Measurements from ENCODE around the gene NEAT1. TPM values are rescaled to one million over a fixed set of nuclear protein-coding genes. Genes with fewer than 3 reads are reported as not detected.
"Not testable (repeated sequence)": the region's sequence is repeated elsewhere in the genome, so short reads cannot be mapped to it uniquely, and the experiment has no call there.

NEAT1 gene
- total RNA-seq, 1 donor from 2014 or later, result 333 TPM

DNA sequence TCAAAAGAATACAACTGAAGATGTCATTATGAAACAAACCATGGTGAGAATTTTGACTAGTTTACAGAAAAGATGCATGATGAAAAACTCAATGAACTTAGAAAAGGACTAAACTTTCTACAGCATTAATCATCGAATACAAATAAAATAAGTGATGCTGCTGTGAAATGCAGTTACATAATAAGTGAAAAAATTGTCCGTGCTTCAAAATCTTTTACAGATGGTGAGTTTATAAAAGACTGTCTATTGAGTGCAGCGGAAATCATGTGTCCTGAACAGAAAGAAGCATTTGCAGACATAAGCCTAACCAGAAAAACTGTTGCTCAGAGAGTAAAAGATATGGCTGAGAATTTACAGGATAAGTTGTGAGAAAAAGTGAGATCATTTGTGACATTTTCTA is 33.8 kb downstream of the NEAT1 start:
- Mint-ChIP-seq H3K4me3 (ENCODE audit: unreplicated experiment) (peak overlapping the region; percentile 23), H3K9me3 (ENCODE audit: low read depth) (no peaks in the 10 kb centered on the region), H3K36me3 (ENCODE audit: low read depth) (no peaks in the 10 kb centered on the region), H3K4me1 (ENCODE audit: low read depth) (peaks cover 45% of the 10 kb centered on the region), H3K27ac (ENCODE audit: unreplicated experiment) (no peak overlapping the region), H3K27me3 (ENCODE audit: low read depth) (no peaks in the 10 kb centered on the region)
- DNase-seq (ENCODE audit: low spot score), result no peak
- TF ChIP-seq, protein P1, sequence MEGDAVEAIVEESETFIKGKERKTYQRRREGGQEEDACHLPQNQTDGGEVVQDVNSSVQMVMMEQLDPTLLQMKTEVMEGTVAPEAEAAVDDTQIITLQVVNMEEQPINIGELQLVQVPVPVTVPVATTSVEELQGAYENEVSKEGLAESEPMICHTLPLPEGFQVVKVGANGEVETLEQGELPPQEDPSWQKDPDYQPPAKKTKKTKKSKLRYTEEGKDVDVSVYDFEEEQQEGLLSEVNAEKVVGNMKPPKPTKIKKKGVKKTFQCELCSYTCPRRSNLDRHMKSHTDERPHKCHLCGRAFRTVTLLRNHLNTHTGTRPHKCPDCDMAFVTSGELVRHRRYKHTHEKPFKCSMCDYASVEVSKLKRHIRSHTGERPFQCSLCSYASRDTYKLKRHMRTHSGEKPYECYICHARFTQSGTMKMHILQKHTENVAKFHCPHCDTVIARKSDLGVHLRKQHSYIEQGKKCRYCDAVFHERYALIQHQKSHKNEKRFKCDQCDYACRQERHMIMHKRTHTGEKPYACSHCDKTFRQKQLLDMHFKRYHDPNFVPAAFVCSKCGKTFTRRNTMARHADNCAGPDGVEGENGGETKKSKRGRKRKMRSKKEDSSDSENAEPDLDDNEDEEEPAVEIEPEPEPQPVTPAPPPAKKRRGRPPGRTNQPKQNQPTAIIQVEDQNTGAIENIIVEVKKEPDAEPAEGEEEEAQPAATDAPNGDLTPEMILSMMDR (IDR thresholded peaks at IDR 0.05), result no peak

DNA sequence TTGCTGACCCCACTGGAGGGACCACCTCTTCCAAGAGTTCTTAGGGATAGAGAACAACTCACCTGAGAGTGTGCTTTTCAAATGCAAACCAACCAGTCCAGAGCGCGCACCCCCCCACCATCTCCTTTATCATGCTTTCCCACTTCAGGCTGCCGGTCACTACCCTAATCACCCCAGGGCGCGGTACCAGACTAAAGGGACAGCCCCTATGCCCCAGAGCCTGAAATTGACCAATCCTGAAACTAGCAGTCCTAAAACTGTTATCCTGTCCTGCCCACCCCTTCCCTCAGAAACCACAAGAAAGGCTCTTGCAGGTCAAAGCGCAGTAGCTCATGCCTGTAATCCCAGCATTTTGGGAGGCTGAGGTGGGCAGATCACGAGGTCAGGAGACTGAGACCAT is 37.0 kb downstream of the NEAT1 start:
- Mint-ChIP-seq H3K4me1 (ENCODE audit: low read depth) (peaks cover 21% of the 10 kb centered on the region), H3K27ac (ENCODE audit: unreplicated experiment) (no peak overlapping the region), H3K36me3 (ENCODE audit: low read depth) (no peaks in the 10 kb centered on the region), H3K9me3 (ENCODE audit: low read depth) (no peaks in the 10 kb centered on the region), H3K4me3 (ENCODE audit: unreplicated experiment) (no peak overlapping the region), H3K27me3 (ENCODE audit: low read depth) (no peaks in the 10 kb centered on the region)
- peak; percentile 35 for DNase-seq (ENCODE audit: low spot score)
- TF ChIP-seq, protein P1 (IDR thresholded peaks at IDR 0.05), result no peak

DNA sequence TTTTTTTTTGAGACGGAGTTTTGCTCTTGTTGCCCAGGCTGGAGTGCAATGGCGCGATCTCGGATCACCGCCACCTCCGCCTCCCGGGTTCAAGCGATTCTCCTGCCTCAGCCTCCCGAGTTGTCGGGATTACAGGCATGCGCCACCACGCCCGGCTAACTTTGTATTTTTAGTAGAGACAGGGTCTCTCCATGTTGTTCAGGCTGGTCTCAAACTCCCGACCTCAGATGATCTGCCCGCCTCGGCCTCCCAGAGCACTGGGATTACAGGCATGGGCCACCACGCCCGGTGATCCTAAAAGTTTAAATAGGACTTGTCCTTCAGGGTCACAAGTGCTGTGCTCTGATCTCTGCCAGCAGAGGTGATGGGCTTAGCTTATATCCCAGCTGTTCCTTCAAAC is 42.9 kb downstream of the NEAT1 start:
- H3K27ac Mint-ChIP-seq (ENCODE audit: unreplicated experiment); H3K36me3 Mint-ChIP-seq (ENCODE audit: low read depth); H3K4me3 Mint-ChIP-seq (ENCODE audit: unreplicated experiment); H3K9me3 Mint-ChIP-seq (ENCODE audit: low read depth); H3K27me3 Mint-ChIP-seq (ENCODE audit: low read depth); DNase-seq (ENCODE audit: low spot score): not testable (repeated sequence)
- H3K4me1 Mint-ChIP-seq (ENCODE audit: low read depth), result peaks cover 14% of the 10 kb centered on the region

DNA sequence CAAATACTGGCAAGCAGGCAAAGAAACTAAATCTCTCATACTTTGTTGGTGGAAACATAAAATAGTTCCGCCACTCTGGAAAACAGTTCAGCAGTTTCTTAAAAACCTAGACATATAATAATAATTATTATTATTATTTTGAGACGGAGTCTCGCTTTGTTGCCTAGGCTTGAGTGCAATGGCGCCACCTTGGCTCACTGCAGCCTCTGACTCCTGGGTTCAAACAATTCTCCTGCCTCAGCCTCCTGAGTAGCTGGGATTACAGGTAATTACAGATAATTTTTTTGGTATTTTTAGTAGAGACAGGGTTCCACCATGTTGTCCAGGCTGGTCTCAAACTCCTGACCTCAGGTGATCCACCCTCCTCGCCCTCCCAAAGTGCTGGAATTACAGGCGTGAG is 44.7 kb downstream of the NEAT1 start:
- not testable (repeated sequence) for H3K27me3 Mint-ChIP-seq (ENCODE audit: low read depth); DNase-seq (ENCODE audit: low spot score); H3K9me3 Mint-ChIP-seq (ENCODE audit: low read depth); H3K27ac Mint-ChIP-seq (ENCODE audit: unreplicated experiment); H3K4me3 Mint-ChIP-seq (ENCODE audit: unreplicated experiment); H3K36me3 Mint-ChIP-seq (ENCODE audit: low read depth)
- peaks cover 30% of the 10 kb centered on the region for H3K4me1 Mint-ChIP-seq (ENCODE audit: low read depth)
- TF ChIP-seq, protein P1 (IDR thresholded peaks at IDR 0.05), result peak; percentile 39

DNA sequence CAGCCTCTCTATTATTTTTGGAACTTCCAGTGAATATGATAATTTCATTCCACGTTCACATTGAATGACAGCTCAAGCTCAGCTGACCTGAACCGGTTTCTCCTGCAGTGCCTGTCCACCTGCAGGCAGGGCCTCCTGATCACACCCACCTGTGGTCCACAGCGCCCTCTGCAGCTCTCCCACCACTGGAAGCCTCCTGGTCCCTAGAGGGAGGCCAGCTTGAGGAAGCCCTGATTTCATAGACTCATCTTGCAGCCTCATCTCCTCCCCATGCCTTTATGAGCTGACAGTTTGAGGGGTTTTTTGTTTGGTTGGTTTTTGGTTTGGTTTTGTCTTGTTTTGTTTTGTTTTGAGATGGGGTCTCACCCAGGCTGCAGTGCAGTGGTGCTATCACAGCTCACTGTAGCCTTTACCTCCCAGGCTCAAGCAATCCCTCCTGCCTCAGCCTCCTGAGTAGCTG is 46.3 kb downstream of the NEAT1 start:
- Mint-ChIP-seq H3K27me3 (ENCODE audit: low read depth) (no peaks in the 10 kb centered on the region), H3K36me3 (ENCODE audit: low read depth) (no peaks in the 10 kb centered on the region), H3K27ac (ENCODE audit: unreplicated experiment) (peak overlapping the region; percentile 41), H3K4me1 (ENCODE audit: low read depth) (peaks cover 38% of the 10 kb centered on the region), H3K9me3 (ENCODE audit: low read depth) (no peaks in the 10 kb centered on the region), H3K4me3 (ENCODE audit: unreplicated experiment) (no peak overlapping the region)
- DNase-seq (ENCODE audit: low spot score), result no peak
- TF ChIP-seq, protein P1 (IDR thresholded peaks at IDR 0.05), result peak; percentile 70

DNA sequence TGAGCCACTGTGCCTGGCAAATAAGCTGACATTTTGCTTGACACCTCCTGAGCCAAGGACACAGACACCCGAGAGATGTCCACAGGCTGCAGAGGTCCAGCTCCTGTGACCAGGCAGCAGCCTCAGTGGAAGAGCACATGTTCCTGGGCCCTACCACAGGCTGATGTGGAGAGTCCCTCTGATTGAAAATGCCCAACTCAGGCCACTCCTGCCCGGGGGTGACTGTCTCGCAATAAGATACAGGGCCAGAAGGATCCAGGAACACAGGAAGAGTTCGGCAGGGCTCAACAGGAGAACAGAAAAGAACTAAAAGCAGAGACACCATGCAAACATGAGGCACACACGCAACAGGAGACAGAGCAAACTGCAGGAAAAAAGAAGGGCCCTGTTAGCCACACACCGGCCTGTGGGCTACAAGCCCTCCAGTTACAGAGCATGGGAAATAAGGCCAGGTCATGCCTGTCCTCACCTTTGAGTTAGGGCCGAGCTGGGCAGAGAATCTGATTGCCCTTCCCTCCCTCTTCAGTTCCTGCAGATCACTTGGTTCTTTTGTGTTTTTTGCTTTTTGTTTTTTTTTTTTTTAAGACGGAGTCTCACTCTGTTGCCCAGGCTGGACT is 47.9 kb downstream of the NEAT1 start:
- DNase-seq (ENCODE audit: low spot score), result no peak
- peak overlapping the region; percentile 100 for H3K27ac Mint-ChIP-seq (ENCODE audit: unreplicated experiment)

More for the DNA sequence above, 47.9 kb downstream of the NEAT1 start:
- no peaks in the 10 kb centered on the region for H3K9me3 Mint-ChIP-seq (ENCODE audit: low read depth)
- H3K36me3 Mint-ChIP-seq (ENCODE audit: low read depth), result no peaks in the 10 kb centered on the region
- H3K4me1 Mint-ChIP-seq (ENCODE audit: low read depth), result peaks cover 38% of the 10 kb centered on the region
- H3K4me3 Mint-ChIP-seq (ENCODE audit: unreplicated experiment), result no peak overlapping the region
- no peaks in the 10 kb centered on the region for H3K27me3 Mint-ChIP-seq (ENCODE audit: low read depth)
- TF ChIP-seq, protein P1 (IDR thresholded peaks at IDR 0.05), result no peak
